GM21447 (cell line): ENCODE measurements around the gene GRIN1.

ENCODE experiments used
- ATAC-seq: cut with Tn5 transposase; IDR thresholded peaks from one replicate; pipeline ENCODE4 v1.9.1; 2021; ENCODE audit not compliant: unreplicated experiment

GRIN1 gene

DNA sequence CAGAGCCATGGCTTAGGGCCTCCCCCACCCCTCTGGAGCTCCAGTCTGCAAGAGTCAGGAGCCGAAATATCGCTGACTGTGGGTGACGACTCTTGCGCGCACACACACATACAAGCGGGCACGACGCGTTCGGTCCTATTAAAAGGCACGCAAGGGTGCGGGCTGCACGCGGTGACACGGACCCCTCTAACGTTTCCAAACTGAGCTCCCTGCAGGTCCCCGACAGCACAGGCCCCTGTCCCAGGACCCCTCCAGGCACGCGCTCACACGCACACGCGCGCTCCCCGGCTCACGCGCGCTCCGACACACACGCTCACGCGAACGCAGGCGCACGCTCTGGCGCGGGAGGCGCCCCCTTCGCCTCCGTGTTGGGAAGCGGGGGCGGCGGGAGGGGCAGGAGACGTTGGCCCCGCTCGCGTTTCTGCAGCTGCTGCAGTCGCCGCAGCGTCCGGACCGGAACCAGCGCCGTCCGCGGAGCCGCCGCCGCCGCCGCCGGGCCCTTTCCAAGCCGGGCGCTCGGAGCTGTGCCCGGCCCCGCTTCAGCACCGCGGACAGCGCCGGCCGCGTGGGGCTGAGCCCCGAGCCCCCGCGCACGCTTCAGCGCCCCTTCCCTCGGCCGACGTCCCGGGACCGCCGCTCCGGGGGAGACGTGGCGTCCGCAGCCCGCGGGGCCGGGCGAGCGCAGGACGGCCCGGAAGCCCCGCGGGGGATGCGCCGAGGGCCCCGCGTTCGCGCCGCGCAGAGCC lies at the start of gene GRIN1:
Gene GRIN1, plus strand, starts transcription at position 433 of the 746 bp plus-strand sequence. CDS start 333 bp downstream, outside the sequence.
- ATAC-seq = no peak

DNA sequence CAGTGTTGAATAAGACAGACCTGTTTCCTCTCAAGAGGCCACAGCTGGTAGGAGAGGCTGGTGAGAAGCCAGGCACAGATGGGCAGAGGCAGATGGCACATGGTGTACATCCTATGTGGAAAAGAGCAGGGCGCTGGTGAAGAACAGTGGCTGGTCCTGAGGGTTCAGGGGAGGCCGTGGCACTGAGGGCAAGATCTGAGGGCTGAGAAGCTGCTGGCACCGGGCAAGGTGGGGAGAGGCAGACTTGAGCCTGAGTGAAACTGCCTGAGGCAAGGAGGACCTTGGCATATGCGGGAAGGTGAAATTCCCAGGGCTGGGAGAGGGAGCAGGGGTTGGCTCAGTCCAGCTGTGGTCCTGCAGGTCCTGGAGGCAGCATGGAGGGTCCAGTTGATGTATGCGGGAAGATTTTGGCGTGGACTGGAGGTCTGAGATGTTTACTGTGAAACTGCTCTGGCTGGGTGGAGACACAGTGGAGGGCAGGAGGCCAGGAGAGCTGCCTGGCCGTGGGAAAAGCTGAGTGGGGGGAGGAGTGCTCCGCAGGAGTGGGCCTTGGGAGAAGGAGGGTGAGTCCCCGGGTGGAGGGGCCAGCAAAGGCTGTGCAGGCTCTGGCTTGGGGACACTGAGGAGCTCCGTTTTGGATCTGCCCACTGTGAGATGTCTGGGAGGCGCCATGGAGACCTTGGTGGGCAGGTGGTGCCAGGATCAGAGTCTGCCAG lies 49.6 kb upstream of the GRIN1 start:
- no peak for ATAC-seq

DNA sequence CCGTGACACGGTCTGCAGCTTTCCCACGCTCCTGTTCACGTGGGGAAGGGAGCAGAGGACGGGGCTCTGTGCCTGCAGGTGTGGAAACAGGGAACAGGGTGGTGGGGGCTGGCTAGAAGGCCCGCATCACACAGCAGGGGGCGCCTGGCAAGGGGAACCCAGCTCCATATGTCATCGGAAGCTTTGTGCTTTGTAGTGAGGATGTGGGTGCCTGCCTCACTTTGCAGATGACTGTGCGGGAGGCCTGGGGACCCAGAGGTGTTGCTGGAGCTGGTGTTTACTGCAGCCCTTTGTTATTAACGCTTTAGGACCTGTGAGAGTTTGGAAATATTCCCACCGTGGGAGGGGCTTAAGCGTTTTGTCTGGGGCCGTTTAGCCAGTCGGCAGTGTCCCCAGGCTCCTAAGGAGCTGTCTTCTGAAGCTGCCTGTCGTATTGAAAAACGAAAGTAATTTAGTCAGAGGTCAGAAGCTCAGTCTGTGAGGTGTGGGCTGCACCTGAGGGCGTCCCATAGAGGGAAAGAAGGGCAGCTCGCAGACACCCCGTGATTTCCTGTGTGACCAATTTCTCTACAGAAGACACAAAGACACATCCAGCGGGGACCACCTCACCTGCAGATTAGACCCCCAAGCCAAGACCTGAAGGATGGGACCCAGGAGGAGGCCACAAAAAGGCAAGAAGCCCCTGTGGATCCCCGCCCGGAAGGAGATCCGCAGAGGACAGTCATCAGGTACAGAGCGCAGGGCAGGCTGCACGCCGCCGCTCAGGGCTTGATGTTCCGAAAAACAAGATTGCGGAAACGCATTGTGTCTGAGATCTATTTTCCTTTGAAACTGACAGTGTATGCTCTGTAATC lies 43.1 kb upstream of the GRIN1 start:
- ATAC-seq = peak; percentile 86

DNA sequence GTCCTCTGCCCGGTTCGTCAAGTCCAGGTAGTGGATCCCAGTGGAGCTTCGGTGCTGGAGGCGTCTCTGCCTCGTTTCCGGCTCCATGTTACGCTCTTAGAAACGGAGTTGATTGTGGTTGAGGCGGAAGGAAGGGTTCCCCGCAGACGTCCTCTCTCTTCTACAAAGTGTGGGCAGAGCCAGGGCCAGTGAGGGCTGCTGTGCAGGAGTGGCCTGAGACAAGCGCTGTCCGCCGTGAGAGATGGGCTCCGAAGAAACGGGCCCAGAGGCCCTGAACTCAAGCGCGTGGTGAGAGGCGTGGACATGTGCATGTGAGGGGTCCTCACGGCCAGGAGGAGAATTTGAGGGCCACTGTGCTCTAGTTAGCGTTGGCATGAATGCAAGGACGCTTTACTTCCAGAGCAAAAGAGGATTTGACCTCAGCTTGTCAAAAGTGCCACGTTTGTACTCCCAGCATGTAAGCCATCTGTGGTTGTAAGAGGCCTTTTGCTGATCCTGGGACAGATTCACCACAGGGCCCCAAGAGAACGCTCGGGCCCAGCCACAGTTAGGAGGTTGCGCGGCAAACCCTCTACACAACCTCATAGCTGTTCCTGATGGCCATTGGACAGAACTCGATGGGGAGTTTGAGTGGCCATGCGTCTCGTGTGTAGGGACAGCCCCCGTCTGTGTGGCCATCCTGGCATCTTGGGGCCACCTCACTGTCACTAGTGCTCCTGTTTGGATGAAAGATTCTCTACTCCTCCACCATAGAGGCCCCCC lies 42.0 kb upstream of the GRIN1 start:
- ATAC-seq = no peak

DNA sequence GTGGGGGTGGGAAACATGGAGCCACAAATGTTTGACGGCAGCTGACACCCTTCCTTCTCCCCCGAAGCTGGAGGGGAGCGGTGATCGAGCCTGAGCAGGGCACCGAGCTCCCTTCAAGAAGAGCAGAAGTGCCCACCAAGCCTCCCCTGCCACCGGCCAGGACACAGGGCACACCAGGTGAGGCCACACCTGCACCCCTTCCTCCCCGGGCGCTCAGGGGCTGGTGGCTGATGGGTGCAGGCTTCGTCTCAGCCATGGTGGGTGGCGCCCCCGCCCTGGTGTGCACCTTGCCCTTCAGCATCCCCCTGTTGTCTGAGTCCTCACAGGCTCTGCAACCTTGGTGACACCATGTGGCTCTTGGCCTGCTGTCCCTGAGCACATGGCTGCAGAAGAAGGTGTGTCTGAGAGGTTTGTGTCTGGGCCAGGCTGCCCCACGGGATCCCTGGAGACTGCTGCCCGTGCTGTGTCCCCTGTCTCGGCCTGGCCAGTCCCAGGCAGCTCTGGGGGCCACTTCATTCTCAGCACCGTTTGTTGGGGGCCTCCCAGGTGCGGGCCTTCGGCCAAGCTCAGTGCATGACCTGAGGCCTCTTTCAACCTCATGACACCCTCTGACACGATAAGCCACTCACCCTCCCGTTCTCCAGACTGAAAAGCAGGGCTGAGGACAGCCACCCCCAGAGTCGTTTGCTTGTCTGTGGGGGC lies 41.0 kb upstream of the GRIN1 start:
- no peak for ATAC-seq

DNA sequence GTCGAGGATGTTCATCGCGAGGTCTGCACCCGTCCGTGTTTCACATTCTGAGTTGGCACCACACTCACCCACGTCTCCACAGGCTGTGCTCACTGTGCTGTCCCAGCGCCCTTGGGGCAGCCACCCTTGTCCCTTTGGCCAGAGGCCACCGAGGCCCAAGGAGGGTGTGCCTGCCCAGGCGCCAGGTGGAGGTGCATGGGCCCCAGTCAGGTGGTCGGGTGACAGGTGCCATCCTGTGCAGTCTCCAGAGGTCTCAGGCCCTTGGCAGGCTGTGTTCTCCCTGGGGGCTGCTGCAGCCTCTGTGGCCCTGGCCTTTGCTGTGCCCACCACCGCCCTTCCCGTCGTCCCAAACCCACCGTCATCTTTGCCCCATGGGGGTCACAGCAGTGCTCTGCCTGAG lies 39.7 kb upstream of the GRIN1 start:
- ATAC-seq = no peak

DNA sequence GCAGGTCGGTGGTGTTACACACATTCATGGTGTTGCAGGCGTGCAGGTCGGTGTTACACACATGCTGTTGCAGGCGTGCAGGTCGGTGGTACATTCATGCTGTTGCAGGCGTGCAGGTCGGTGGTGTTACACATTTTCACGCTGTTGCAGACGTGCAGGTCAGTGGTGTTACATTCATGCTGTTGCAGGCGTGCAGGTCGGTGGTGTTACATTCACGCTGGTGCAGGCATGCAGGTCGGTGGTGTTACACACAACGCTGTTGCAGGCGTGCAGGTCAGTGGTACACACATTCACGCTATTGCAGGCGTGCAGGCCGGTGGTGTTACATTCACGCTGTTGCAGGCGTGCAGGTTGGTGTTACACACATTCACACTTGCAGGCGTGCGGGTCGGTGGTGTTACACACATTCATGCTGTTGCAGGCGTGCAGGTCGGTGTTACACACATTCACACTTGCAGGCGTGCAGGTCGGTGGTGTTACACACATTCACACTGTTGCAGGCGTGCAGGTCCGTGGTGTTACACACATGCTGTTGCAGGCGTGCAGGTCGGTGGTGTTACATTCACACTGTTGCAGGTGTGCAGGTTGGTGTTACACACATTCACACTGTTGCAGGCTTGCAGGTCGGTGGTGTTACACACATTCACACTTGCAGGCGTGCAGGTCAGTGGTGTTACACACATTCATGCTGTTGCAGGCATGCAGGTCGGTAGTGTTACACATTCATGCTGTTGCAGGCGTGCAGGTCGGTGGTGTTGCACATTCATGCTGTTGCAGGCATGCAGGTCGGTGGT lies 35.6 kb upstream of the GRIN1 start:
- ATAC-seq = no peak

DNA sequence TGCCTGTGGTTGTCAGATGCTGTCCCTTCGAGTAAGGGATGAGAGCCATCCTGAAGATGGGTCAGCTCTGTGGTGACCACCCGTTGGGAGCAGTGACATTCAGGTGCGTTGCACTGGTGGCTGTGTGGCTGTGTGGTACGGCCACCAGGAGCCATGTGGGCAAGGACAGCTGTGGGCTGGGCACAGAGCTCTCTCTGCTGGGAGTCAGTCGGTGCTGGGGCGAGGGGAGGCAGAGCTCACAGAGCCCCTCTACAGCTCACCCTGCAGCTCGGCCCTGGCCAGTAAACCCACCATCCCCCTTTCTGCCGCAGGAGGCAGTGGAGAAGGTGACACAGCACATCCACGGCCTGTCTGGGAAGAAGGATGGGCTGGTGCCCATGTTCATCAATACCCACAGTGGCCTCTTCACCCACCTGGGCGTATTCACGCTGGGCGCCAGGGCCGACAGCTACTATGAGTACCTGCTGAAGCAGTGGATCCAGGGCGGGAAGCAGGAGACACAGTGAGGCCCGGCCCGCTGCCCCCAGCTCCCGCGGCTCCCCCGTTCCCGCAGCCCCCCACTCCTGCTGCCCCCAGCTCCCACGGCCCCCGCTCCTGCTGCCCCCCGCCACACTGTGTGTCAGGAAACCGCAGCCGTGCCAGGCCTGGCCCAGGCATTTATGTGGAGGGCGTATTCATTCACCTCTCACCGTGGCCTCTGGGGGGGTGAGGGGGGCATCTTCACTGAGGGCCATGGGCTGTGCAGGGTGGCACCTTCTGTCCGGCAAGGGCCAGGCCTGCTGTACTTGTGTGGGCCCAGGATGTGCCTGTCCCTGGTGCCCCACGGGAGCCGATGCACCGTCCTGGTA lies 32.9 kb upstream of the GRIN1 start:
- ATAC-seq = no peak

DNA sequence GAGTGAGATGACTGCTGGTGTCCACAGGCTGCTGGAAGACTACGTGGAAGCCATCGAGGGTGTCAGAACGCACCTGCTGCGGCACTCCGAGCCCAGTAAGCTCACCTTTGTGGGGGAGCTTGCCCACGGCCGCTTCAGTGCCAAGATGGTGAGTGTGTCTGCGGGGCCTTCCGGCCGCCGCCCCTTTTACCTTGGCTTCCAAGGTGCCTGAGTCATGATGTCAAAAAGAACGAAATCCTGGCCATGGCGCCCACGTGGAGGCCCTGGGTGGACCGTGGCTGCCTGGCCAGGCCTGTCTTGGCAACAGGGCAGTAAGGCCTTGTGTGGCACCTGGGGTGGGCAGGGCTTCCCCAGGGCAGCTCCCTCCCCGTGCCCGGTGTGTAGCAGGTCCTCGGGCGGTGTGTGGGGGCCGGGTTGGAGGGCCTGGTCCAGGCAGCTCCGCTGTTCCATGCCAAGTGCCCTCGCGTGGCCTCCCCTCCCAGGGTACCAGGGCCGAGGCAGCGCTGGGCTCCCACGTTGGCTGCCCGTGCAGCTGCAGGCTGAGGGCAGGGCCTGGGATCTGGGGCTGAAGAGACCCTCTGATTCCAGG lies 32.2 kb upstream of the GRIN1 start:
- no peak for ATAC-seq

DNA sequence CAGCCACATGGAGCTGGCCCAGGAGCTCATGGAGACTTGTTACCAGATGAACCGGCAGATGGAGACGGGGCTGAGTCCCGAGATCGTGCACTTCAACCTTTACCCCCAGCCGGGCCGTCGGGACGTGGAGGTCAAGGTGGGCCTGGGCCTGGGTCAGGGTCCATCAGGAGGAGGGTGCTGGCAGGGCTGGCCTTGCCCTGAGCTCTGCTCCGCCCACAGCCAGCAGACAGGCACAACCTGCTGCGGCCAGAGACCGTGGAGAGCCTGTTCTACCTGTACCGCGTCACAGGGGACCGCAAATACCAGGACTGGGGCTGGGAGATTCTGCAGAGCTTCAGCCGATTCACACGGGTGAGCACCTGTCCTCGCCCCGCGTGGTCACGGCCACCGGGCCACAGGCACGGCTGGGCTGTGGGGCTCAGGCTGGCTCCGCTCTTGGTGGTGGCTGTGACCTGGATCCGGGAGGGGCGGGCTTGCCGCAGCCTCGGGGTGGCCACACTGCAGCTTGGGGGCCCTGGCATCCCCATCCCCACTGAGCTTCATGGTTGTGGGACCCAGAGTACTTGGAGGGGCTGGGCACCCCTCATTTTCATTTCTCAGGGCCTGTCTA lies 31.5 kb upstream of the GRIN1 start:
- no peak for ATAC-seq

DNA sequence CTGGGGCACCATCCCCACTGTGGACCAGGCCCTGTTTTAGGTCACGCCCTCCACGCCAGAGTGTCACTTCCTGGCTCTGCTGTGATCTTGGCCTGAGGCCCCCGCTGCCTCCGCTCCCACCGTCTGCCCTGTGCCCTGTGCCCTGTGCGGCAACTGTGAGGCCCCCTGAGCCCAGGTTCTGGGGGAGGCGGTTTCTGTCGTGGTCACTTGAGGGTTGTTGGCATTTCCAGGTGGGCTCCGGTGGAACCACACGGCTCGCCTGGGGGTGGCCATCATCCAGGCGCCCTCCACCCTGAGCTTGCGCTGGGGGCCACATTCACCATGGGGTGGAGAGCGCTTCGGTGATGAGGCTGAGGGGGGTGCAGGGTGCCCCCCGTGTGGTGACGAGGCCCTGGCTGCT lies 31.0 kb upstream of the GRIN1 start:
- ATAC-seq = no peak

DNA sequence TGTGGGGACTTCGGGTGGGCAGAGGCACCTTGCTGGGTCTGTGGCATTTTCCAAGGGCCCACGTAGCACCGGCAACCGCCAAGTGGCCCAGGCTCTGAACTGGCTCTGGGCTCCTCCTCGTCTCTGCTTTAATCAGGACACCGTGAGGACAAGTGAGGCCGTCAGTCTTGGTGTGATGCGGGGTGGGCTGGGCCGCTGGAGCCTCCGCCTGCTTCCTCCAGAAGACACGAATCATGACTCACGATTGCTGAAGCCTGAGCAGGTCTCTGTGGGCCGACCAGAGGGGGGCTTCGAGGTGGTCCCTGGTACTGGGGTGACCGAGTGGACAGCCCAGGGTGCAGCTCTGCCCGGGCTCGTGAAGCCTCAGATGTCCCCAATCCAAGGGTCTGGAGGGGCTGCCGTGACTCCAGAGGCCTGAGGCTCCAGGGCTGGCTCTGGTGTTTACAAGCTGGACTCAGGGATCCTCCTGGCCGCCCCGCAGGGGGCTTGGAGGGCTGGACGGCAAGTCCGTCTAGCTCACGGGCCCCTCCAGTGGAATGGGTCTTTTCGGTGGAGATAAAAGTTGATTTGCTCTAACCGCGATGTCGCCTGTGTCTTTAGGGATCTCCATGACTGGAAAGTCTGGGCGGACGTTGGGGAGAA lies 30.2 kb upstream of the GRIN1 start:
- ATAC-seq = no peak

DNA sequence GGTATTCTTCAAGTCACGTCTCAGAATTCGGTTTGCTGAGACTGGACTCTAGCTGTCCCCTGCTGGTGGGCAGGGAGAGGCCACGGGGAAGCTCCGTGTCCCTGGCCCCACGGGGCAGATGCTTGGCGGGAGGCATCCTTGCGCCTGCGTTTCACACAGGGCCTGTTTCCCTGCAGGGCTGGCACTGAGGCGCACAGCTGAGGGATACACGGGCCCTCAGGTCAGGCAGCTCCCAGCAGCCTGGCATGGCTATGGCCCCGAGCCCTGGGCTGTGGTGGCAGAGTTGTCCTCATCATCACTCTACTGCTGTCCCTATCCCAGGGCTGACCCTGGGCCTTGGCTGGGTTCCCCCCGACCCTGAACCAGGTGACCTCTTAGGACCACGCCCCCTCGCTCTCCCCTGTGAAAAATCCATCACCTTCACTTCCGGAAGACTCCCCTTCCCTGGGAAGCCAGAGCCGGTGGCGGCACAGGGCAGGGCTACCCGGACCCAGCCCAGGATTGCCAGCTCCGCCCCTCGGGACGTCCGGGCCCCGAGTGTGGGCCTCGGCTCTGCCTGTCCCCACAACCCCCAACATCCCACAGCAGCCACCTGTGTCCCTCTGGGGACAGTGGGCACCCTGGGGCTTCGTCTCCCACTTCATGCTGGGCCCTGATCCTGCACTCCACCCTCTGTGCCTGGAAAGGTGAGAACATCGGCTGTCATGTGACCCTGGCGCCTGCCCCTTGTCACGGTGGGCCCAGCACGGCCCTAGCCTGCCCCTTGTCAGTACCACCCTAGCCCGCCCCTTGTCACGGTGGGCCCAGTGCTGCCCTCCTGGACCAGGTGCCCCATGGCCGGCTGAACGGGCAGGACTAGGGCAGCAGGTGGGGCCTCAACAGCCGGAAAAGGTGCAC lies 29.5 kb upstream of the GRIN1 start:
- ATAC-seq = no peak

DNA sequence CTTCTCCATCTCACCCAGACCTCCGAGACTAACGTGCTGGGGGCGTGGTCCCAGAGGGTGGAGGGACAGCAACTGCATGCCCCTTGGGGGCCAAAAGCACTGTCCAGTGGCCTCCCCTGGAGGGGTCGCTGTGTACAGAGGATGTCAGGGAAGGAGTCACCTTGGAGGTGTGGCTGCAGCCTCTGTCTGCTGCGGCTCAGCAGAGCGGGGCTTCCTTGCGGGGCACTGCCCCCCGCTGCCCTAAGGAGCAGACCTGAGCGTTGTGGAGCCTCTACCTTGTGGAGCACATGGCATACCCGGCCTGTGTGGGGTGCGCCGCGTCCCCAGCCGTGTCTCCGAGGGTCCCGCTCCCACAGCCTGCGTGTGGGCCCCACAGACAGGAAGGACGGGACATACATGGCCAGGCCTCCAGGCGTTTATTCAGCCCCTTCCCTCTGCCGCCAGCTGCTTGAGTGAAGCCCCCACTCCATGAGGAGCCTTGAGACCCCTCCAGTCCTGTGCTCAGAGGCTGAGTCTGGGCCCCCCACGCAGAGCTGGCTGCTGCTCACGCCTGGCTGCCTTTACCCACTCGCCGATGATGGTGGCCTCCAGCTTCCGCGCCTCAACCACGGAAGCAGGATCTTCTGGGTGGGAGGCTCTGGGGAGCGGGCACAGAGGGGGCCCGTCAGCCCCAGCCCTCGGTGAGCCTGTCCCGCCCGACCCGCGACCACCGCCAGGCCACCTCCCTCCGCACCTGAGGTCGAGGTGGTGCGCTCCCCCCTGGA lies 28.6 kb upstream of the GRIN1 start:
- no peak for ATAC-seq

DNA sequence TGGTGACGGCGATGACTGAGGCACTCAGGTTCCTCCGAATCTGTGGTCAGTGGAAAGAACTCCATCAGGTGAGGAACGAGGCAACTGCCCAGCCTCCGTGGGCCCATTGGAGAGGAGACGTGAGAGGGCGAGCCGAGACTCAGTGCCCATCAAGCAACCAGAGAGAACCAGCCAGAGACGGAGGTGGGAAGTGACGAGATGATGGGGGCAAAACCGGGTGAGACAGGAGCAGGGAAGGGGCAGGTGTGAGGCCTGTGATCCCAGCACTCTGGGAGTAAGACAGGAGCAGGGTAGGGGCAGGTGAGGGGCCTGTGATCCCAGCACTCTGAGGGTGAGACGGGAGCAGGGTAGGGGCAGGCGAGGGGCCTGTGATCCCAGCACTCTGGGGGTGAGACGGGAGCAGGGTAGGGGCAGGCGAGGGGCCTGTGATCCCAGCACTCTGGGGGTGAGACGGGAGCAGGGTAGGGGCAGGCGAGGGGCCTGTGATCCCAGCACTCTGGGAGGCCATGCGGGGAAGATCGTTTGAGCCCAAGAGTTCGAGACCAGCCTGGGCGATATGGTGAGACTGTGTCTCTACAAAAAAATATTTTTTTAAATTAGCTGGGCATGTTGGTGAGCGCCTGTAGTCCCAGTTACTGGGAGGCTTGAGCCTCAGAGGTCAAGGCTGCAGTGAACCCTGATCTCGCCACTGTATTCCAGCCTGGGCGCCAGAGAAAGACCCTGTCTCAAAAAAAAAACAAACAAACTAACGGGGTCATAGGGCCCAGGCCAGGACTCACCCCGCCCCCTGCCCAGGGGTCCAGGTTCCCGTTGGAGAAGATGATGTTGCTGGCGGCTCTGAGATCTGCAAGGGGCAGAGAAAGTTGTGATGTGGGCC lies 27.8 kb upstream of the GRIN1 start:
- ATAC-seq = no peak
